ENCODE results near the gene LTBP3. TPM values are rescaled to one million over a fixed set of nuclear protein-coding genes. Genes with fewer than 3 reads are reported as not detected.

LTBP3 gene
- total and polyA plus RNA-seq, 2 of the 13 experiments (the other 11 are each of a cell fraction or from before 2014, with no cell fraction given): 12.2 to 68.1 TPM

DNA sequence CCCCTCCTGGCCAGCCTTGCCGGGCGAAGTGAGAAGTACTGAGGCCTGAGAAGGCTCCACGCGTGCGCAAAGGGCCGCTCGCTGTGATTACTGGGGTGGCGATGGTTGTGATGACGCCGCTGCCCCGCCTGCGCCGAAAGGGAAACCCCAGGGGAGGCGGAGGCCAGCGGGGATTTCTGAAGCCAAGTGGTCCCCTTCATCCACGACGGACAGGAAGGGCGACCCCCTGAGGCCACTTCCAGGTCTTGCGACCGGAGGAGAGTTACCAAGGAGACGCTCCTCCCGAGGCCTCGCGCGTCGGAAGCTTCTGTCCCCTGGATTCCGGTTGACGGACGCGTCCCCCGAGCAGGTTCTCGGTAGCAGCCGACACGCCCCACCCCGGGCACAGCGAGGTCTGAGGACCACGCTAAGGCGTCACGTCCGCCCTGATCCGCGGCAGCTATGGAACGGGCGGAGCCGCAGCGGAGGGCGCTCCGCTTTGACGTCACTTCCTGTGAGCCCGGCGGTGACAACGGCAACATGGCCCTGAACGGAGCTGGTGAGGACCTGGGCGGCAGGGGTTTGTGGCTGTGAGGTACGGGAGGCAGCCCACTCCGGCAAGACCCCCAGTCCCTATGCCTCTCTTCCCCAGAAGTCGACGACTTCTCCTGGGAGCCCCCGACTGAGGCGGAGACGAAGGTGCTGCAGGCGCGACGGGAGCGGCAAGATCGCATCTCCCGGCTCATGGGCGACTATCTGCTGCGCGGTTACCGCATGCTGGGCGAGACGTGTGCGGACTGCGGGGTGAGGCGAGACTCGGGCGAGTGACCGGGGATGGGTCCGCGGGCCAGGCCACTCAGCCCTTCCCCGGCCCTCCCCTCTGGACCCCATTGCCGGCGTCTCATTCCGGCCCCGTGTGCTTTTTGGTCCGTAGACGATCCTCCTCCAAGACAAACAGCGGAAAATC lies 12.1 kb upstream of the LTBP3 start, which contains the start of gene ZNRD2 (continued):
- TF ChIP-seq, protein P1, sequence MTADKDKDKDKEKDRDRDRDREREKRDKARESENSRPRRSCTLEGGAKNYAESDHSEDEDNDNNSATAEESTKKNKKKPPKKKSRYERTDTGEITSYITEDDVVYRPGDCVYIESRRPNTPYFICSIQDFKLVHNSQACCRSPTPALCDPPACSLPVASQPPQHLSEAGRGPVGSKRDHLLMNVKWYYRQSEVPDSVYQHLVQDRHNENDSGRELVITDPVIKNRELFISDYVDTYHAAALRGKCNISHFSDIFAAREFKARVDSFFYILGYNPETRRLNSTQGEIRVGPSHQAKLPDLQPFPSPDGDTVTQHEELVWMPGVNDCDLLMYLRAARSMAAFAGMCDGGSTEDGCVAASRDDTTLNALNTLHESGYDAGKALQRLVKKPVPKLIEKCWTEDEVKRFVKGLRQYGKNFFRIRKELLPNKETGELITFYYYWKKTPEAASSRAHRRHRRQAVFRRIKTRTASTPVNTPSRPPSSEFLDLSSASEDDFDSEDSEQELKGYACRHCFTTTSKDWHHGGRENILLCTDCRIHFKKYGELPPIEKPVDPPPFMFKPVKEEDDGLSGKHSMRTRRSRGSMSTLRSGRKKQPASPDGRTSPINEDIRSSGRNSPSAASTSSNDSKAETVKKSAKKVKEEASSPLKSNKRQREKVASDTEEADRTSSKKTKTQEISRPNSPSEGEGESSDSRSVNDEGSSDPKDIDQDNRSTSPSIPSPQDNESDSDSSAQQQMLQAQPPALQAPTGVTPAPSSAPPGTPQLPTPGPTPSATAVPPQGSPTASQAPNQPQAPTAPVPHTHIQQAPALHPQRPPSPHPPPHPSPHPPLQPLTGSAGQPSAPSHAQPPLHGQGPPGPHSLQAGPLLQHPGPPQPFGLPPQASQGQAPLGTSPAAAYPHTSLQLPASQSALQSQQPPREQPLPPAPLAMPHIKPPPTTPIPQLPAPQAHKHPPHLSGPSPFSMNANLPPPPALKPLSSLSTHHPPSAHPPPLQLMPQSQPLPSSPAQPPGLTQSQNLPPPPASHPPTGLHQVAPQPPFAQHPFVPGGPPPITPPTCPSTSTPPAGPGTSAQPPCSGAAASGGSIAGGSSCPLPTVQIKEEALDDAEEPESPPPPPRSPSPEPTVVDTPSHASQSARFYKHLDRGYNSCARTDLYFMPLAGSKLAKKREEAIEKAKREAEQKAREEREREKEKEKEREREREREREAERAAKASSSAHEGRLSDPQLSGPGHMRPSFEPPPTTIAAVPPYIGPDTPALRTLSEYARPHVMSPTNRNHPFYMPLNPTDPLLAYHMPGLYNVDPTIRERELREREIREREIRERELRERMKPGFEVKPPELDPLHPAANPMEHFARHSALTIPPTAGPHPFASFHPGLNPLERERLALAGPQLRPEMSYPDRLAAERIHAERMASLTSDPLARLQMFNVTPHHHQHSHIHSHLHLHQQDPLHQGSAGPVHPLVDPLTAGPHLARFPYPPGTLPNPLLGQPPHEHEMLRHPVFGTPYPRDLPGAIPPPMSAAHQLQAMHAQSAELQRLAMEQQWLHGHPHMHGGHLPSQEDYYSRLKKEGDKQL (CRISPR knock-in tag; IDR thresholded peaks at IDR 0.05; ENCODE audit: low read depth): no peak; the same call in 1 of the 2 replicates
- peak; percentile 78; the same call in 1 of the 2 replicates for TF ChIP-seq RFXANK (CRISPR knock-in tag; IDR thresholded peaks at IDR 0.05)
- no peak for TF ChIP-seq ZNF3 (CRISPR knock-in tag; IDR thresholded peaks at IDR 0.05)
- no peak for TF ChIP-seq REL (CRISPR knock-in tag; conservative IDR thresholded peaks at IDR 0.05)
- no peak for TF ChIP-seq NFIC (IDR thresholded peaks at IDR 0.05; ENCODE audit: low read length)
- TF ChIP-seq ZNF747 (CRISPR knock-in tag; IDR thresholded peaks at IDR 0.05; ENCODE audit: borderline replicate concordance): no peak
- TF ChIP-seq ZNF788 (CRISPR knock-in tag; IDR thresholded peaks at IDR 0.05; ENCODE audit: borderline replicate concordance): peak; percentile 70; the same call in 1 of the 2 replicates
- TF ChIP-seq, protein P2, sequence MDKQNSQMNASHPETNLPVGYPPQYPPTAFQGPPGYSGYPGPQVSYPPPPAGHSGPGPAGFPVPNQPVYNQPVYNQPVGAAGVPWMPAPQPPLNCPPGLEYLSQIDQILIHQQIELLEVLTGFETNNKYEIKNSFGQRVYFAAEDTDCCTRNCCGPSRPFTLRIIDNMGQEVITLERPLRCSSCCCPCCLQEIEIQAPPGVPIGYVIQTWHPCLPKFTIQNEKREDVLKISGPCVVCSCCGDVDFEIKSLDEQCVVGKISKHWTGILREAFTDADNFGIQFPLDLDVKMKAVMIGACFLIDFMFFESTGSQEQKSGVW (CRISPR knock-in tag; IDR thresholded peaks at IDR 0.05; ENCODE audit: borderline replicate concordance): no peak
- TF ChIP-seq ZNF558 (CRISPR knock-in tag; IDR thresholded peaks at IDR 0.05; ENCODE audit: borderline replicate concordance): peak; percentile 74; the same call in 1 of the 2 replicates
- no peak for TF ChIP-seq ZNF577 (CRISPR knock-in tag; IDR thresholded peaks at IDR 0.05; ENCODE audit: borderline replicate concordance, low read depth)
- no peak for TF ChIP-seq SMARCE1 (IDR thresholded peaks at IDR 0.05; ENCODE audit: borderline replicate concordance)
- no peak for TF ChIP-seq HHEX (CRISPR knock-in tag; IDR thresholded peaks at IDR 0.05)
- TF ChIP-seq HMGXB3 (CRISPR knock-in tag; IDR thresholded peaks at IDR 0.05; ENCODE audit: borderline replicate concordance): peak; percentile 62
- TF ChIP-seq DMTF1 (CRISPR knock-in tag; IDR thresholded peaks at IDR 0.05): no peak; the same call in 1 of the 2 replicates
- TF ChIP-seq, protein P3, sequence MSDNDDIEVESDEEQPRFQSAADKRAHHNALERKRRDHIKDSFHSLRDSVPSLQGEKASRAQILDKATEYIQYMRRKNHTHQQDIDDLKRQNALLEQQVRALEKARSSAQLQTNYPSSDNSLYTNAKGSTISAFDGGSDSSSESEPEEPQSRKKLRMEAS (IDR thresholded peaks at IDR 0.05): peak; percentile 80
